HepG2 (cell line): Measurements from ENCODE around the gene EHD1. TPM values are rescaled to one million over a fixed set of nuclear protein-coding genes. Genes with fewer than 3 reads are reported as not detected.
A peak's percentile ranks its signal among the peaks of the same experiment; 100 is the strongest.

Experiments used
- CC2D1A ChIP-seq: sonication (generic); formaldehyde crosslinking; IDR thresholded peaks from 2 replicates; pipeline ENCODE4 v1.8.1; 2023; ENCODE audit warnings: mild to moderate bottlenecking, missing genetic modification reagents
- CEBPG ChIP-seq: IDR thresholded peaks from 2 replicates; pipeline ENCODE4 v1.6.1; 2016
- HES4 ChIP-seq: sonication (generic); formaldehyde crosslinking; IDR thresholded peaks from 2 replicates; pipeline ENCODE4 v1.9.0; 2021; ENCODE audit warnings: mild to moderate bottlenecking, missing genetic modification reagents, borderline replicate concordance
- MBNL3 ChIP-seq: fragments of 250-450 bp; sonication (Bioruptor Pico); conservative IDR thresholded peaks from 2 replicates; pipeline ENCODE4 v1.8.0; 2022; ENCODE audit warnings: mild to moderate bottlenecking, inconsistent platforms
- RXRB ChIP-seq: IDR thresholded peaks from 2 replicates; pipeline ENCODE4 v1.6.1; 2016; ENCODE audit warnings: borderline replicate concordance, missing genetic modification reagents, missing compliant biosample characterization
- ZNF350 ChIP-seq: sonication (generic); formaldehyde crosslinking; IDR thresholded peaks from 2 replicates; pipeline ENCODE4 v1.4.0; 2020; ENCODE audit warnings: mild to moderate bottlenecking, low read depth, missing genetic modification reagents, borderline replicate concordance
- polyA plus RNA-seq, 8 experiments: library from polyadenylated mRNA; depleted of rRNA in 3 of 8; stranded (reverse) in 7 of 8; unstranded in 1 of 8; fragments of >200 nt; fragmentation: Illumina TruSeq in 4 of 8; extraction: Trizol in 4 of 8; gene quantifications; 2 replicates each; pipeline versions ENCODE4 v1.2.1 to v1.2.3, GENCODE V29; 2011 to 2016; ENCODE audit warnings: low read depth in 4 of 8, missing spikeins in 1 of 8, mixed read lengths in 1 of 8; ENCODE audit not compliant: insufficient read depth in 1 of 8
- total RNA-seq, 5 experiments: library from RNA; depleted of rRNA; stranded (reverse); fragments of >200 nt; fragmentation: Illumina TruSeq; extraction: Trizol; gene quantifications; 2 replicates each; pipeline ENCODE4 v1.2.3, GENCODE V29; 2016; ENCODE audit warnings: low read depth in 1 of 5
- TF ChIP-seq, protein P1 (sequence below): sonication (generic); formaldehyde crosslinking; IDR thresholded peaks from 2 replicates; pipeline ENCODE4 v1.4.0; 2020; ENCODE audit warnings: mild to moderate bottlenecking, missing genetic modification reagents, borderline replicate concordance
- TF ChIP-seq, protein P2 (sequence below): sonication (generic); formaldehyde crosslinking; IDR thresholded peaks from 2 replicates; pipeline ENCODE4 v1.5.0; 2020; ENCODE audit warnings: missing genetic modification reagents
- TF ChIP-seq, protein P3 (sequence below): sonication (generic); formaldehyde crosslinking; IDR thresholded peaks from 2 replicates; pipeline ENCODE4 v1.8.1; 2023; ENCODE audit warnings: mild to moderate bottlenecking, inconsistent platforms, moderate library complexity, missing genetic modification reagents, borderline replicate concordance
- TF ChIP-seq, protein P4 (sequence below): sonication (generic); formaldehyde crosslinking; IDR thresholded peaks from 2 replicates; pipeline ENCODE4 v1.5.0; 2020; ENCODE audit warnings: mild to moderate bottlenecking, missing genetic modification reagents, borderline replicate concordance
- TF ChIP-seq, protein P5 (sequence below): sonication (generic); formaldehyde crosslinking; conservative IDR thresholded peaks from 2 replicates; pipeline ENCODE4 v1.4.0; 2020; ENCODE audit warnings: missing genetic modification reagents
- TF ChIP-seq, protein P6 (sequence below): sonication (generic); formaldehyde crosslinking; IDR thresholded peaks from 2 replicates; pipeline ENCODE4 v1.4.0; 2020; ENCODE audit warnings: missing genetic modification reagents
- TF ChIP-seq, protein P7 (sequence below): IDR thresholded peaks from 2 replicates; pipeline ENCODE4 v1.6.1; 2016; ENCODE audit warnings: control low read depth

Gene EHD1
- total and polyA plus RNA-seq, 2 of the 13 experiments (the other 11 are each of a cell fraction or from before 2014, with no cell fraction given), result 23.6 to 26.6 TPM

DNA sequence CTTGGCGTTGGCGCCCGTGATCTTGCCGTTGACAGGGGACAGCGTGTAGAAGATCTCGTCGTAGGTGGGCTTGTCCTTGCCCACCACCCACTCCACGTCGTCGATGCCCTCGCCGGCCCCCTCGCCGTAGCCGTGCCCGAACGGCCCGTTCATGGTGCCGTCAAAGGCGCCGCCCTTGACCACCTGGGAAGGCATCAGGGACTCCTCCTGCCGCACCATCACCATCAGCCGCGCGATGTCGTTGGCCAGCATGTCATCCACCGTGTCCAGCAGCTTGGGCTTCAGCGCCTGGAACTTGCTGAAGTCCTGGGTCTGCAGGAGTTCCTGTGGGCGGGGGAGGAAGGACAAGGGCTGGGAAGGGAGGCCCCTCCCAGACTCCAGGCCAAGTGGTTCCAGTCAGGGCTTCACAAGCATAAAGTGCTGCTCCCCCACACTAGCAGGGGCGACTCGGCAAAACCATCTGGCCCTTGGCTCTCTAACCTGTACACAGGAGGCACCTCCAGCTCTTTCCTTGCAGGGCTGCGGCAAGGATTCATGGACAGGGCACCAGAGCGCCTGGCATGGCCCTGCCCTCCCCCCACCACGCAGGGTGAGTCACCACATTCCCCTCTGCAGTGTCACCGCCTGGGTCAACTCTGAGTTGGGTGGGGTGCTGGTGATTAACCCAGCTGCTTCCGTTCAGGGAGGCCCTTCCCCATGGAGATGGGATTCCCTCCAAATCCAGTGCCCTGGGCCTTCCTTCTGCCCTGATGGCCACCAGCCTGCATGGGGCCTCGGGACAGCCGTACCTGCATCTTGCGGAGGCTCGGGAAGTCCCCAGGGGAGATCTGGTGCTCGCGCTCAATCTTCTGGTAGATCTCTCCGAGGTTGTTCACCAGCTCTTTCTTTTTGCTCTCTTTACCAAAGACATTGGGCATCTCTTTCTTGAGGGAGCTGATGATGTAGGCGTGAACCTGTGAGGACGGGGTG is 23.6 kb downstream of the EHD1 start (continued):
- TF ChIP-seq, protein P1, sequence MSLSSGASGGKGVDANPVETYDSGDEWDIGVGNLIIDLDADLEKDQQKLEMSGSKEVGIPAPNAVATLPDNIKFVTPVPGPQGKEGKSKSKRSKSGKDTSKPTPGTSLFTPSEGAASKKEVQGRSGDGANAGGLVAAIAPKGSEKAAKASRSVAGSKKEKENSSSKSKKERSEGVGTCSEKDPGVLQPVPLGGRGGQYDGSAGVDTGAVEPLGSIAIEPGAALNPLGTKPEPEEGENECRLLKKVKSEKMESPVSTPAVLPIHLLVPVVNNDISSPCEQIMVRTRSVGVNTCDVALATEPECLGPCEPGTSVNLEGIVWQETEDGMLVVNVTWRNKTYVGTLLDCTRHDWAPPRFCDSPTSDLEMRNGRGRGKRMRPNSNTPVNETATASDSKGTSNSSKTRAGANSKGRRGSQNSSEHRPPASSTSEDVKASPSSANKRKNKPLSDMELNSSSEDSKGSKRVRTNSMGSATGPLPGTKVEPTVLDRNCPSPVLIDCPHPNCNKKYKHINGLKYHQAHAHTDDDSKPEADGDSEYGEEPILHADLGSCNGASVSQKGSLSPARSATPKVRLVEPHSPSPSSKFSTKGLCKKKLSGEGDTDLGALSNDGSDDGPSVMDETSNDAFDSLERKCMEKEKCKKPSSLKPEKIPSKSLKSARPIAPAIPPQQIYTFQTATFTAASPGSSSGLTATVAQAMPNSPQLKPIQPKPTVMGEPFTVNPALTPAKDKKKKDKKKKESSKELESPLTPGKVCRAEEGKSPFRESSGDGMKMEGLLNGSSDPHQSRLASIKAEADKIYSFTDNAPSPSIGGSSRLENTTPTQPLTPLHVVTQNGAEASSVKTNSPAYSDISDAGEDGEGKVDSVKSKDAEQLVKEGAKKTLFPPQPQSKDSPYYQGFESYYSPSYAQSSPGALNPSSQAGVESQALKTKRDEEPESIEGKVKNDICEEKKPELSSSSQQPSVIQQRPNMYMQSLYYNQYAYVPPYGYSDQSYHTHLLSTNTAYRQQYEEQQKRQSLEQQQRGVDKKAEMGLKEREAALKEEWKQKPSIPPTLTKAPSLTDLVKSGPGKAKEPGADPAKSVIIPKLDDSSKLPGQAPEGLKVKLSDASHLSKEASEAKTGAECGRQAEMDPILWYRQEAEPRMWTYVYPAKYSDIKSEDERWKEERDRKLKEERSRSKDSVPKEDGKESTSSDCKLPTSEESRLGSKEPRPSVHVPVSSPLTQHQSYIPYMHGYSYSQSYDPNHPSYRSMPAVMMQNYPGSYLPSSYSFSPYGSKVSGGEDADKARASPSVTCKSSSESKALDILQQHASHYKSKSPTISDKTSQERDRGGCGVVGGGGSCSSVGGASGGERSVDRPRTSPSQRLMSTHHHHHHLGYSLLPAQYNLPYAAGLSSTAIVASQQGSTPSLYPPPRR (CRISPR knock-in tag), result no peak
- TF ChIP-seq CC2D1A (CRISPR knock-in tag) (no peak), CEBPG (CRISPR knock-in tag) (no peak), ZNF350 (CRISPR knock-in tag) (0 out of 2 replicates have a peak, but pooled peaks have one; percentile 48), MBNL3 (CRISPR knock-in tag) (no peak), RXRB (CRISPR knock-in tag) (peak; percentile 79), HES4 (CRISPR knock-in tag) (no peak)
- TF ChIP-seq, protein P2, sequence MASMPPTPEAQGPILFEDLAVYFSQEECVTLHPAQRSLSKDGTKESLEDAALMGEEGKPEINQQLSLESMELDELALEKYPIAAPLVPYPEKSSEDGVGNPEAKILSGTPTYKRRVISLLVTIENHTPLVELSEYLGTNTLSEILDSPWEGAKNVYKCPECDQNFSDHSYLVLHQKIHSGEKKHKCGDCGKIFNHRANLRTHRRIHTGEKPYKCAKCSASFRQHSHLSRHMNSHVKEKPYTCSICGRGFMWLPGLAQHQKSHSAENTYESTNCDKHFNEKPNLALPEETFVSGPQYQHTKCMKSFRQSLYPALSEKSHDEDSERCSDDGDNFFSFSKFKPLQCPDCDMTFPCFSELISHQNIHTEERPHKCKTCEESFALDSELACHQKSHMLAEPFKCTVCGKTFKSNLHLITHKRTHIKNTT (CRISPR knock-in tag), result no peak
- TF ChIP-seq, protein P3, sequence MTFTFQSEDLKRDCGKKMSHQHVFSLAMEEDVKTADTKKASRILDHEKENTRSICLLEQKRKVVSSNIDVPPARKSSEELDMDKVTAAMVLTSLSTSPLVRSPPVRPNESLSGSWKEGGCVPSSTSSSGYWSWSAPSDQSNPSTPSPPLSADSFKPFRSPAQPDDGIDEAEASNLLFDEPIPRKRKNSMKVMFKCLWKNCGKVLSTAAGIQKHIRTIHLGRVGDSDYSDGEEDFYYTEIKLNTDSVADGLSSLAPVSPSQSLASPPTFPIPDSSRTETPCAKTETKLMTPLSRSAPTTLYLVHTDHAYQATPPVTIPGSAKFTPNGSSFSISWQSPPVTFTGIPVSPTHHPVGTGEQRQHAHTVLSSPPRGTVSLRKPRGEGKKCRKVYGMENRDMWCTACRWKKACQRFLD, result no peak
- TF ChIP-seq, protein P4, sequence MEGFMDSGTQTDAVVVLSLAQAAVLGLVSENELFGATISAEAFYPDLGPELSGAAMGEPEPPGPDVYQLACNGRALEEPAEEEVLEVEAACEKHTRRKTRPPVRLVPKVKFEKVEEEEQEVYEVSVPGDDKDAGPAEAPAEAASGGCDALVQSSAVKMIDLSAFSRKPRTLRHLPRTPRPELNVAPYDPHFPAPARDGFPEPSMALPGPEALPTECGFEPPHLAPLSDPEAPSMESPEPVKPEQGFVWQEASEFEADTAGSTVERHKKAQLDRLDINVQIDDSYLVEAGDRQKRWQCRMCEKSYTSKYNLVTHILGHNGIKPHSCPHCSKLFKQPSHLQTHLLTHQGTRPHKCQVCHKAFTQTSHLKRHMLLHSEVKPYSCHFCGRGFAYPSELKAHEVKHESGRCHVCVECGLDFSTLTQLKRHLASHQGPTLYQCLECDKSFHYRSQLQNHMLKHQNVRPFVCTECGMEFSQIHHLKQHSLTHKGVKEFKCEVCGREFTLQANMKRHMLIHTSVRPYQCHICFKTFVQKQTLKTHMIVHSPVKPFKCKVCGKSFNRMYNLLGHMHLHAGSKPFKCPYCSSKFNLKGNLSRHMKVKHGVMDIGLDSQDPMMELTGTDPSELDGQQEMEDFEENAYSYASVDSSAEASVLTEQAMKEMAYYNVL, result no peak
- TF ChIP-seq, protein P5, sequence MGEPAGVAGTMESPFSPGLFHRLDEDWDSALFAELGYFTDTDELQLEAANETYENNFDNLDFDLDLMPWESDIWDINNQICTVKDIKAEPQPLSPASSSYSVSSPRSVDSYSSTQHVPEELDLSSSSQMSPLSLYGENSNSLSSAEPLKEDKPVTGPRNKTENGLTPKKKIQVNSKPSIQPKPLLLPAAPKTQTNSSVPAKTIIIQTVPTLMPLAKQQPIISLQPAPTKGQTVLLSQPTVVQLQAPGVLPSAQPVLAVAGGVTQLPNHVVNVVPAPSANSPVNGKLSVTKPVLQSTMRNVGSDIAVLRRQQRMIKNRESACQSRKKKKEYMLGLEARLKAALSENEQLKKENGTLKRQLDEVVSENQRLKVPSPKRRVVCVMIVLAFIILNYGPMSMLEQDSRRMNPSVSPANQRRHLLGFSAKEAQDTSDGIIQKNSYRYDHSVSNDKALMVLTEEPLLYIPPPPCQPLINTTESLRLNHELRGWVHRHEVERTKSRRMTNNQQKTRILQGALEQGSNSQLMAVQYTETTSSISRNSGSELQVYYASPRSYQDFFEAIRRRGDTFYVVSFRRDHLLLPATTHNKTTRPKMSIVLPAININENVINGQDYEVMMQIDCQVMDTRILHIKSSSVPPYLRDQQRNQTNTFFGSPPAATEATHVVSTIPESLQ (CRISPR knock-in tag), result no peak
- TF ChIP-seq, protein P6, sequence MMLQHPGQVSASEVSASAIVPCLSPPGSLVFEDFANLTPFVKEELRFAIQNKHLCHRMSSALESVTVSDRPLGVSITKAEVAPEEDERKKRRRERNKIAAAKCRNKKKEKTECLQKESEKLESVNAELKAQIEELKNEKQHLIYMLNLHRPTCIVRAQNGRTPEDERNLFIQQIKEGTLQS (CRISPR knock-in tag), result peak; percentile 100
- TF ChIP-seq, protein P7, sequence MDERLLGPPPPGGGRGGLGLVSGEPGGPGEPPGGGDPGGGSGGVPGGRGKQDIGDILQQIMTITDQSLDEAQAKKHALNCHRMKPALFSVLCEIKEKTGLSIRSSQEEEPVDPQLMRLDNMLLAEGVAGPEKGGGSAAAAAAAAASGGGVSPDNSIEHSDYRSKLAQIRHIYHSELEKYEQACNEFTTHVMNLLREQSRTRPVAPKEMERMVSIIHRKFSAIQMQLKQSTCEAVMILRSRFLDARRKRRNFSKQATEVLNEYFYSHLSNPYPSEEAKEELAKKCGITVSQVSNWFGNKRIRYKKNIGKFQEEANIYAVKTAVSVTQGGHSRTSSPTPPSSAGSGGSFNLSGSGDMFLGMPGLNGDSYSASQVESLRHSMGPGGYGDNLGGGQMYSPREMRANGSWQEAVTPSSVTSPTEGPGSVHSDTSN (CRISPR knock-in tag), result no peak
